Adrenal gland (tissue), 5 donors: ENCODE measurements around the gene MAPK1.

Experiments used
- POLR2A ChIP-seq, 2 donors: fragments of 450-650 bp; IDR thresholded peaks; one replicate each; pipeline ENCODE4 v1.6.1; 2017; ENCODE audit warnings: antibody characterized with exemption in 2 of 2, mild to moderate bottlenecking in 2 of 2, moderate library complexity in 1 of 2
- TF ChIP-seq, protein P1 (sequence below), 6 experiments: fragments of 450-650 bp in 4 of 6; fragments of 200-600 bp in 2 of 6; sonication (generic) in 1 of 6; IDR thresholded peaks; 1 replicate in 5 of 6; 2 replicates in 1 of 6; pipeline versions ENCODE4 v1.5.1 to v1.8.0; 2016 to 2021; ENCODE audit warnings: antibody characterized with exemption in 6 of 6, mild to moderate bottlenecking in 2 of 6, moderate library complexity in 1 of 6
- donor health status: DM: no; HTN: no; CAD: no.

DNA sequence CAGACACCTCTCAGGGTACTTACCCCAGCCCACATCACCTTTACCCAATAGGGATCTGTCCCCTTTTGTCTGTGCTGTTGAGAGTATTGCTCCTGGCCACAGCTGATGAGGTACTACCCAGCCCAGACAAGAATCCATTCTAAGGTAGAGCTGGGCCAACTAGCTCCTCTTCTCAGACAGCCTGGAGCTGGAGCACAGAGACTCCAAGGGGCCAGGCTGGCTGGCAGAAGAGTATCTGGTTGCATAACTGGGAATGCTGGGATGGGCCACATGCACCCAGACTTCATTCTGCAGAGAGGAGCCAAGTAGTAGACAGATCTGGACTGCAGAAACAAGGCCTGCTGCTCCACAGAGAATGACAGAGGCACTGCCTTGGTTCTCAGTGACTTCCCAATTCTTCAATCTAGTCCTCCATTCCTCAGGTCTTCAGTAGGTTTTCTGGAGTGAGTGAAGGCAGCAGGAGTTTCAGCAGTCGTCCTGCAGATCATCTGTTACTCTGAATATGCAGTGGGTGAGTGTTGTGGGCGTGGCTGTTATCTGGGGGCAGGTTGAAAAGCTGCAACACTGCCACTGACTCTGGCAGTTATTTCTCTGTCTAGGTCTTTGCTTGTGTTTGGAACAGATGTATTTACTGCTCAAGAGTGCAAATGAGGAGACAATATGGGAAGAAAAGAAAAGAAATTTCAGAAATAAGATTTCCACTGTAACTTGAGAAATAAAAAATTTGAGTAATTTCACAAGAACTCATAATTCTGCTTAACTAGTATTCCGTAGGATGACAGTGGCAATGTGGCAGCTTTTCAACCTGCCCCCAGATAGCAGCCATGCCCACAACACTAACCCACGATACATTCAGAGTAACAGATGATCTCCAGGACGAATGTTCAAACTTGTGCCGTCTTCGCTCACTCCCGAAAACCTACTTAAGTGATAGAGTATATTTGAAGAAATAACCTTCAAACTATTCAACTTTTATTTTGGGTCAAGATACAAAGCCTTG lies 34.9 kb downstream of the MAPK1 start:
- TF ChIP-seq, protein P1, sequence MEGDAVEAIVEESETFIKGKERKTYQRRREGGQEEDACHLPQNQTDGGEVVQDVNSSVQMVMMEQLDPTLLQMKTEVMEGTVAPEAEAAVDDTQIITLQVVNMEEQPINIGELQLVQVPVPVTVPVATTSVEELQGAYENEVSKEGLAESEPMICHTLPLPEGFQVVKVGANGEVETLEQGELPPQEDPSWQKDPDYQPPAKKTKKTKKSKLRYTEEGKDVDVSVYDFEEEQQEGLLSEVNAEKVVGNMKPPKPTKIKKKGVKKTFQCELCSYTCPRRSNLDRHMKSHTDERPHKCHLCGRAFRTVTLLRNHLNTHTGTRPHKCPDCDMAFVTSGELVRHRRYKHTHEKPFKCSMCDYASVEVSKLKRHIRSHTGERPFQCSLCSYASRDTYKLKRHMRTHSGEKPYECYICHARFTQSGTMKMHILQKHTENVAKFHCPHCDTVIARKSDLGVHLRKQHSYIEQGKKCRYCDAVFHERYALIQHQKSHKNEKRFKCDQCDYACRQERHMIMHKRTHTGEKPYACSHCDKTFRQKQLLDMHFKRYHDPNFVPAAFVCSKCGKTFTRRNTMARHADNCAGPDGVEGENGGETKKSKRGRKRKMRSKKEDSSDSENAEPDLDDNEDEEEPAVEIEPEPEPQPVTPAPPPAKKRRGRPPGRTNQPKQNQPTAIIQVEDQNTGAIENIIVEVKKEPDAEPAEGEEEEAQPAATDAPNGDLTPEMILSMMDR (IDR thresholded peaks at IDR 0.05): no peak
- no peak for TF ChIP-seq POLR2A (IDR thresholded peaks at IDR 0.05)
